ENCODE data around the gene PNPLA3.
A peak's percentile ranks its signal among the peaks of the same experiment; 100 is the strongest.
"Not testable (repeated sequence)": the region's sequence is repeated elsewhere in the genome, so short reads cannot be mapped to it uniquely, and the experiment has no call there.

PNPLA3 gene

DNA sequence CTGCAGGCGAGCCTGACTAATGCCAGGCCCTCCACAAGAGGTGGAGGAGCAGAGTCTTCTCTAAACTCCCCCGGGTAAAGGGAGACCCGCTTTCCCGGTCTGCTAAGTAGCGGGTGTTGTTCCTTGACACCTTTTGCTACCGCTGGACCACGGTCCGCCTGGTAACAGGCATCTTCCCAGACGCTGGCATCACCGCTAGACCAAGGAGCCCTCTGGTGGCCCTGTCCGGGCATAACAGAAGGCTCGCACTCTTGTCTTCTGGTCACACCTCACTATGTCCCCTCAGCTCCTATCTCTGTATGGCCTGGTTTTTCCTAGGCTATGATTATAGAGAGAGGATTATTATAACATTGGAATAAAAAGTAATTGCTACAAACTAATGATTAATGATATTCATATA lies 19.2 kb upstream of the PNPLA3 start:
- not testable (repeated sequence) for H3K27ac ChIP-seq (ENCODE audit: low read depth, low read length); H3K36me3 ChIP-seq (ENCODE audit: control insufficient read depth, insufficient read depth, low read length); H3K27me3 ChIP-seq (ENCODE audit: control insufficient read depth, insufficient read depth, low read length); H3K4me1 ChIP-seq (ENCODE audit: control insufficient read depth, insufficient read depth, low read length); H3K9me3 ChIP-seq (ENCODE audit: control insufficient read depth, insufficient read depth, low read depth, low read length); H3K4me3 ChIP-seq (ENCODE audit: low read depth, low read length); H3K9ac ChIP-seq (ENCODE audit: low read length)

DNA sequence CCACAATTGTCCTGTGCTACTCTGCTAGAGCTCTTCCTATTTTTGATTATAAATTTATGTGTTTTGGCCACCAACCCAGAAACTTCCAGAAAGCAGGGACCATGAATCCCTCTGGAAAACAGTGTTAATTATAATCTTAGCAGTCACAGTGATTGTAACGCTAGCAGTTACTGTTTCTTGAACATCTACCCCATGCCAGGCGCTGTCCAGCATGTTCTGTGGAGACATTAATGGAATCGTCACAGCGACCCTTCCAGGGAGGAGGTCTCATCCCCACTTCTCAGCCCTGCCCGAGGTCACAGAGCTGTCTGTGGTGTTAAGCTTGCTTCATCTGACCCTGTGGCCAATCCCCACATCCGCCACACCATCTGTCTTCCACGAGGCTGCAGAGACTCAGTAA lies 17.9 kb upstream of the PNPLA3 start:
- Histone ChIP-seq H3K4me1 (ENCODE audit: control insufficient read depth, insufficient read depth, low read length) (peaks cover 8% of the 10 kb centered on the region; the same call in 1 of the 2 replicates), H3K4me3 (ENCODE audit: low read depth, low read length) (no peak overlapping the region), H3K27ac (ENCODE audit: low read depth, low read length) (no peak overlapping the region), H3K27me3 (ENCODE audit: control insufficient read depth, insufficient read depth, low read length) (peaks cover 10% of the 10 kb centered on the region; the same call in 1 of the 2 replicates), H3K36me3 (ENCODE audit: control insufficient read depth, insufficient read depth, low read length) (no peaks in the 10 kb centered on the region), H3K9me3 (ENCODE audit: control insufficient read depth, insufficient read depth, low read depth, low read length) (no peaks in the 10 kb centered on the region), H3K9ac (ENCODE audit: low read length) (no peak overlapping the region)

DNA sequence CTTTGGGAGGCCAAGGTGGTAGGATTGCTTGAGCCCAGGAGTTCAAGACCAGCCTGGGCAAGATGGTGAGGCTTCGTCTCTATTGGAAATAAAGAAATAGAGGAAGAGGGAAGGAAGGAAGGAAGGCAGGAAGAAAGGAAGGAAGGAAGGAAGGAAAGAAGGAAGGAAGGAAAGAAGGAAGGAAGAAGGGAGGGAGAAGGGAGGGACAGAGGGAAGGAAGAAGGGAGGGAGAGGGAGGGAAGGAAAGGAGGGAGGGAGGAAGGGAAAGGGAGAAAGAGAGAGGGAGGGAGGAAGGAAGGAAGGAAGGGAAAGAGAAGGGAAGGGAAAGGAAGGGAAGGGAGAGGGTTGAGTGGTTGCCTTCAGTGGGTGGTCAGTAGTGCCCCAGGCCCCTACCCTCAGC lies 13.9 kb upstream of the PNPLA3 start:
- Histone ChIP-seq H3K36me3 (ENCODE audit: control insufficient read depth, insufficient read depth, low read length) (no peaks in the 10 kb centered on the region), H3K27me3 (ENCODE audit: control insufficient read depth, insufficient read depth, low read length) (peaks cover 15% of the 10 kb centered on the region; the same call in 1 of the 2 replicates), H3K4me1 (ENCODE audit: control insufficient read depth, insufficient read depth, low read length) (no peaks in the 10 kb centered on the region), H3K4me3 (ENCODE audit: low read depth, low read length) (no peak overlapping the region), H3K9me3 (ENCODE audit: control insufficient read depth, insufficient read depth, low read depth, low read length) (peaks cover 2% of the 10 kb centered on the region; the same call in 1 of the 2 replicates), H3K27ac (ENCODE audit: low read depth, low read length) (no peak overlapping the region), H3K9ac (ENCODE audit: low read length) (no peak overlapping the region)

DNA sequence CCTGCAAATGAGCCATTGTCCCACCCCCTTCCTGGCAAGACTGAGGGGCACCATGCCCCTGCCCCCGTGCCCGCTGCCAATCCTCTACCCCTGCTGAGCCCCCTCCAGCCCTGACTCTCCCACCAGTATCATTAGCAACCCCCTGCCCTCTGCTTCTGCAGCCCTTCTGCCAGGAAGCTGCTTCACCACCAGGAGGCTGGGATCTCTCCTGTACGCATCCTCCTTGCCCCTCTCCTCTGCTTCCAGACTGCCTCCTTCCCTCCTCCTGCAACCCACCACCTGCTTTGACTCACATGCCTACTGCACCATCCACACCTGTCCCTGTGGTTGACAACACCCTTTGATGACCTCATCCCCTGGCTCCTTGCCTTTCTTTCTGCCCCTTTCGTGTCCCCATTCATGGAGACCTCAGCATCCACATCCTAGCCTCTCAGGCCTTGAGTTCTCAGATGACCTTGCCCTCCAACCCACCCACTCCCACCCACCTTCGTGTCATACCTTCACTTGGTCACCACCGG lies 13.4 kb upstream of the PNPLA3 start:
- peaks cover 2% of the 10 kb centered on the region; the same call in 1 of the 2 replicates for H3K9me3 ChIP-seq (ENCODE audit: control insufficient read depth, insufficient read depth, low read depth, low read length)

DNA sequence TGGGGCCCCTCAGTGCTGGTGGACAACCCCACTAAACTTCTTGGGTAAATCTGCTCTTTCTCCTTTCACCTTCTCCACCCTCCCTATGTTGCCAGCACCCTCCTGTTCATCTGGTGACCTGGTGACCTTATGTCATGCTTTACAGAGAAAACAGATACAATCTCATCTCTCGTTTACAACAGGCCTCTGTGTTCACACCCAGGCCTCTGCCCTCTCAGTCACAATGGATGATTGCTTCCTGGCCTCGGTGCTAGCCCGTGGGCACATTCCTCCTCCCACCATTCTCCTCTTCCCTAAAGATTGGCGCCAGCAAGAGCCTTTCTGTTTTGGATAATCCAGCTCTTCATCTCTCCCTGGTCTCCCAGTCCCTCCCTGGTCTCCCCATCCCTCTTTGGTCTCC lies 12.3 kb upstream of the PNPLA3 start:
- Histone ChIP-seq H3K27ac (ENCODE audit: low read depth, low read length) (no peak overlapping the region), H3K9me3 (ENCODE audit: control insufficient read depth, insufficient read depth, low read depth, low read length) (peaks cover 6% of the 10 kb centered on the region), H3K4me1 (ENCODE audit: control insufficient read depth, insufficient read depth, low read length) (no peaks in the 10 kb centered on the region), H3K9ac (ENCODE audit: low read length) (no peak overlapping the region), H3K4me3 (ENCODE audit: low read depth, low read length) (no peak overlapping the region), H3K27me3 (ENCODE audit: control insufficient read depth, insufficient read depth, low read length) (peaks cover 15% of the 10 kb centered on the region; the same call in 1 of the 2 replicates), H3K36me3 (ENCODE audit: control insufficient read depth, insufficient read depth, low read length) (no peaks in the 10 kb centered on the region)

More for the DNA sequence above, 13.4 kb upstream of the PNPLA3 start:
- no peak overlapping the region for H3K27ac ChIP-seq (ENCODE audit: low read depth, low read length)
- no peak overlapping the region for H3K4me3 ChIP-seq (ENCODE audit: low read depth, low read length)
- H3K36me3 ChIP-seq (ENCODE audit: control insufficient read depth, insufficient read depth, low read length), result no peaks in the 10 kb centered on the region
- peaks cover 15% of the 10 kb centered on the region; the same call in 1 of the 2 replicates for H3K27me3 ChIP-seq (ENCODE audit: control insufficient read depth, insufficient read depth, low read length)
- H3K4me1 ChIP-seq (ENCODE audit: control insufficient read depth, insufficient read depth, low read length), result no peaks in the 10 kb centered on the region
- no peak overlapping the region for H3K9ac ChIP-seq (ENCODE audit: low read length)

DNA sequence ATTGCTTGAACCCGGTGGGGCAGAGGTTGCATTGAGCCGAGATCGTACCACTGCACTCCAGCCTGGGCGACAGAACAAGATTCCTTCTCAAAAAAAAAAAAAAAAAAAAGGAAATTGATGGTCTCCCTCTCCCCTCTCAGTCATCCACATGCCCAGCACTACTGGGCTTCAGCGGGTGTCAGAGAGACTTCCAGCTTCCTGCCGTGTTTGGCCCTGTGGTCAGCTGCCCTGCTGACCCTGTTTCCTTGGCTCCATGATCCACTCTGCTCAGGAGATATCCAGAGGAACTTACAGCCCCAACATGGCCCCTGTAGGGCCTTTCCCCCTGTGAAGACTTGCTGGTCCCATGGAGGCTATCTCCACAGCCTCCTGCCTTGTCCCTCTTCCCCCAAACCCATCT lies 6.1 kb upstream of the PNPLA3 start:
- Histone ChIP-seq H3K27ac (ENCODE audit: low read depth, low read length) (no peak overlapping the region), H3K9me3 (ENCODE audit: control insufficient read depth, insufficient read depth, low read depth, low read length) (peaks cover 4% of the 10 kb centered on the region; the same call in 1 of the 2 replicates), H3K9ac (ENCODE audit: low read length) (no peak overlapping the region), H3K4me3 (ENCODE audit: low read depth, low read length) (no peak overlapping the region), H3K36me3 (ENCODE audit: control insufficient read depth, insufficient read depth, low read length) (no peaks in the 10 kb centered on the region), H3K4me1 (ENCODE audit: control insufficient read depth, insufficient read depth, low read length) (peaks cover 8% of the 10 kb centered on the region; the same call in 1 of the 2 replicates), H3K27me3 (ENCODE audit: control insufficient read depth, insufficient read depth, low read length) (no peaks in the 10 kb centered on the region)

DNA sequence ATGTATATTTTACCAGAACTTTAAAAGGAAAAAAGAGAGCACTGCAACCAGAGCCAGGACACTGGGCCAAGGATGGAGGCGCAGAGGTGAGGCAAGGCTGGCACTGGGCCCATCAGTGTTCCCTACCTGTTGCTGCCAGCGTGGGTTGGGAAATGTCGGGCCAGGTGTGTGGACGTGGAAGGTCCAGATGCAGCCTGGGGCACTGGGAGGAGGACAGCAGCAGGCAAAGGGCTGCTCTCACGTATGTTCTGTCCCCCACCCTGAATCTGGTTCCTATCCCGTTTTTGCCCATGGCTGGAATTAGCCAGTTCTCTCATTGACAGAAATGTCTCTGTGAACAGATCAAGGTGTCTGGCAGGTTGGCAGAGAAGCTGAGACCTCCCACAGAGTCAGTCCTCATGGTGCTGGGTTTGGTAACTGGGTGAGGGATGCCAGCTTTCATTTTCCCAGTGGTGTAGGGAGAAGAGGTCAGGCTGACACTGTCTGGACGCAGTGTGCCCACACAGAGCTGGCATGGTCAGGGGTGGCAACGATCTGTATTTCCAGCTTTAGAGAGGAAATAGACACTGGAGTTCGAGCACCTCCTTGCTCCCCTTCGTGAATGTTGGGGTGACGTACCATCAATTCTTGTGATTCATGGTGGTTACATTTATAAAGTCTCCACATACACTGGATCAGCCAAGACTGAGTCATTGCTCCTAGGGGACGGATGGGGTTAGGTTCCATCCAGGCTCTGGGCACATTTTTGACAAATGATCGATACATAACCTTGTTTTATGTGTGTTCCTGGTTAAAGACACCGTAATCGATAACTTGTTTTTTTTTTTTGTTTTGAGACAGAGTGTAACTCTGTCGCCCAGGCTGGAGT lies 4.3 kb upstream of the PNPLA3 start:
- H3K36me3 ChIP-seq (ENCODE audit: control insufficient read depth, insufficient read depth, low read length), result no peaks in the 10 kb centered on the region
- peaks cover 14% of the 10 kb centered on the region; the same call in 1 of the 2 replicates for H3K4me1 ChIP-seq (ENCODE audit: control insufficient read depth, insufficient read depth, low read length)
- peaks cover 4% of the 10 kb centered on the region; the same call in 1 of the 2 replicates for H3K9me3 ChIP-seq (ENCODE audit: control insufficient read depth, insufficient read depth, low read depth, low read length)
- no peak overlapping the region for H3K27ac ChIP-seq (ENCODE audit: low read depth, low read length)
- H3K27me3 ChIP-seq (ENCODE audit: control insufficient read depth, insufficient read depth, low read length), result no peaks in the 10 kb centered on the region
- no peak overlapping the region for H3K9ac ChIP-seq (ENCODE audit: low read length)
- H3K4me3 ChIP-seq (ENCODE audit: low read depth, low read length), result no peak overlapping the region

DNA sequence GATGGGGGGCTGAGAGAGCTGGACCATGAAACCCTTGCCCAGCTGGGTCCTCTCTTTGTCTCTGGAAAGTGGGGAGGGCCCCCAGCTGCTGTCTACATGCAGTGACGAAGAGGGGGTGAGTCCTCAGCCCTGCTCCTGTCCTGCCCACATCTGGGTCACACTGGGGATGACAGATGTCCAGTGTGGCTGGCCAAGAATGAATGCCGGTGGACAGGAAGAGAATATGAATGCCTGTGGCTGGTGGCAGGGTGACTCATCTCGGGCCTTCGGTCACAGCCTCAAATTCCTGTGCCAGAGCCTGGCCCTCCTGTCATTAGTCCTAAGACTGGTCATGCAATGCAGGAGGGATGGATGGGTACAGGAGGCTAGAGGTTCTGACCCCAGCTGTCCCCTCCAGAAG lies 2.2 kb upstream of the PNPLA3 start:
- Histone ChIP-seq H3K4me3 (ENCODE audit: low read depth, low read length) (no peak overlapping the region), H3K36me3 (ENCODE audit: control insufficient read depth, insufficient read depth, low read length) (peaks cover 4% of the 10 kb centered on the region; the same call in 1 of the 2 replicates), H3K9me3 (ENCODE audit: control insufficient read depth, insufficient read depth, low read depth, low read length) (no peaks in the 10 kb centered on the region), H3K27ac (ENCODE audit: low read depth, low read length) (no peak overlapping the region), H3K27me3 (ENCODE audit: control insufficient read depth, insufficient read depth, low read length) (no peaks in the 10 kb centered on the region), H3K4me1 (ENCODE audit: control insufficient read depth, insufficient read depth, low read length) (peaks cover 30% of the 10 kb centered on the region), H3K9ac (ENCODE audit: low read length) (no peak overlapping the region)

DNA sequence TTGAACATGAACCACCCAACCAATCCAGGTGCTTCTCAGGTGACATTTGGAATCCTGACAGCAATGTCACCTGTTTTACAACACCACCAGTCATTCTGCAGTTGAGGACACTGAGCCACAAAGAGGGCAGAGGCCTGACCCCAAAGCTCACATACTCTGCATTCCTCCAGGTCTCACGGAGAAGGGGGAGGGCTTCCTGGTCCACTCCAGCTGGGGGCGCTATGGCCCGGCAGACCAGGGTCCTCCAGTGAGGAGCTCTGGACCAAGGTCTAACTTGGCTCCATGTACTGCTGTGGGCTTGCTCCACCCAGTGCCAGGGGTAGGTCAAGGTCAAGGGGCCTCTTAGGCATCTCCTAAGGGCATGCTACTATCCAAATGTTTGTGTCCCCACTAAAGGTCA lies 1.5 kb upstream of the PNPLA3 start:
- Histone ChIP-seq H3K4me1 (ENCODE audit: control insufficient read depth, insufficient read depth, low read length) (peaks cover 30% of the 10 kb centered on the region), H3K27ac (ENCODE audit: low read depth, low read length) (no peak overlapping the region), H3K27me3 (ENCODE audit: control insufficient read depth, insufficient read depth, low read length) (no peaks in the 10 kb centered on the region), H3K36me3 (ENCODE audit: control insufficient read depth, insufficient read depth, low read length) (peaks cover 10% of the 10 kb centered on the region), H3K4me3 (ENCODE audit: low read depth, low read length) (no peak overlapping the region), H3K9me3 (ENCODE audit: control insufficient read depth, insufficient read depth, low read depth, low read length) (no peaks in the 10 kb centered on the region), H3K9ac (ENCODE audit: low read length) (no peak overlapping the region)

DNA sequence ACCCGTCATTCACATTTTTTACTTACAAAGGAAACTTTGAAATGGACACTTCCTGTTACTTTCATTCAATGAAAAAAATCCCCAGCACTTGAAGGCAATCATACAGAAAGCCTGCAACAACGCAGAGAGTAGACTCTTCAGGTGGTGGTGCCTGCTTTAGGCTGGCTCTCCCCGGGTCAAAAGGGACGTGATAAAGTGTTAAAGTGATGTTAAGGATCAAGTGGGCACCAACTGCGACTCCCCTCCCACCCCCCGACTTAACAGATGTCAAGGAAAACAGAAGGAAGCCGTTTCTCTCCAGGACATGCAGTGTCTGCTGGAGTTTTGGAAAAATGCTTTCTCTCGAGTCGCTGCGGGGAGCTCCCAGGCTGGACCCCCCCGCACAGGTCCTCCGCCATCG lies 414 bp upstream of the PNPLA3 start:
- H3K4me1 ChIP-seq (ENCODE audit: control insufficient read depth, insufficient read depth, low read length), result peaks cover 30% of the 10 kb centered on the region
- no peak overlapping the region for H3K27ac ChIP-seq (ENCODE audit: low read depth, low read length)
- H3K36me3 ChIP-seq (ENCODE audit: control insufficient read depth, insufficient read depth, low read length), result peaks cover 19% of the 10 kb centered on the region
- H3K27me3 ChIP-seq (ENCODE audit: control insufficient read depth, insufficient read depth, low read length), result no peaks in the 10 kb centered on the region
- H3K9me3 ChIP-seq (ENCODE audit: control insufficient read depth, insufficient read depth, low read depth, low read length), result no peaks in the 10 kb centered on the region
- peak overlapping the region; percentile 45 for H3K9ac ChIP-seq (ENCODE audit: low read length)
- peak overlapping the region; percentile 66 for H3K4me3 ChIP-seq (ENCODE audit: low read depth, low read length)

DNA sequence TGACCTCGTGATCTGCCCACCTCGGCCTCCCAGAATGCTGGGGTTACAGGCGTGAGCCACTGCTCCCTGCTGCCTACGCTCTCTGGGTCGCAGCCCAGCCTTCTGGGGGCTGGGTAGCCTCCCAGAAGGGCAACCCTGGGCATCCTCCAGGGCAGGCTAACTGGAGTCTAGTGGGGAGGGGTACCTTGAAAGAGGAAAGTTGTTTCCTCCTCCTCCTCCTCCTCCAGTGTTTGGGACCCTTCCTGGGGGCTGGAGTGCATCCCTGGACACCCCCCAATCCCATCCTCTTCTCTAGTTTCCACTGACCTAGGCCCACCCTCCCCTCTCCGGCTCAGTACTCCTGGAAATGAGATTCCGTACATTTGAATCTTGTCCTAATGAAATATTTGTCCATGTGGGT lies 1.3 kb downstream of the PNPLA3 start:
- Histone ChIP-seq H3K9ac (ENCODE audit: low read length) (peak overlapping the region; percentile 87), H3K4me3 (ENCODE audit: low read depth, low read length) (peak overlapping the region; percentile 86), H3K27me3 (ENCODE audit: control insufficient read depth, insufficient read depth, low read length) (no peaks in the 10 kb centered on the region)

More for the DNA sequence above, 1.3 kb downstream of the PNPLA3 start:
- Histone ChIP-seq H3K4me1 (ENCODE audit: control insufficient read depth, insufficient read depth, low read length) (peaks cover 30% of the 10 kb centered on the region), H3K27ac (ENCODE audit: low read depth, low read length) (no peak overlapping the region; the same call in 1 of the 2 replicates), H3K36me3 (ENCODE audit: control insufficient read depth, insufficient read depth, low read length) (peaks cover 30% of the 10 kb centered on the region), H3K9me3 (ENCODE audit: control insufficient read depth, insufficient read depth, low read depth, low read length) (no peaks in the 10 kb centered on the region)

Measured in HUES6 (cell line).